GM19468 (cell line): ENCODE measurements around the gene TENM4.

ENCODE experiments used
- ATAC-seq: cut with Tn5 transposase; IDR thresholded peaks from one replicate; pipeline ENCODE4 v1.9.1; 2021; ENCODE audit warnings: mild to moderate bottlenecking, moderate library complexity, moderate number of reproducible peaks; ENCODE audit not compliant: unreplicated experiment; ENCODE audit errors: extremely low read depth

TENM4 gene

DNA sequence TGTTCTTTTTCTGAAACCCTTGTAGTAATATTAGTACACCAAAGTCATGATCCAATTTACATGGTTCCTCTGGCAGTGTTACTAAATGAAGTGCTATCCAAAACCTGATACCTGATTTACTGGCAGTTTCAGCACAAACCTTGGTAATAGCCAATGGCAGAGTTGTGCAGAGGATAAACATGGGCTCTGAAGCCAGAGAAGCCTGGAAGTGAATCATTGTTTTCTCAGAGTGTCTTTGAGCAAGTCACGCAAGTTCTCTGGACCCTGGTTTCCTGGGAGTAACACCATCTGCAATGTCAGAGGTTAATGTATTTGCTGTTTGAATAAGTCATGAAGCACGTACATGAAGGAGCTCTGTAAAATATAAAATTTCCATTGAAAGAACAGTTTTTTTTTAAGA lies 643.9 kb downstream of the TENM4 start:
- no peak for ATAC-seq

DNA sequence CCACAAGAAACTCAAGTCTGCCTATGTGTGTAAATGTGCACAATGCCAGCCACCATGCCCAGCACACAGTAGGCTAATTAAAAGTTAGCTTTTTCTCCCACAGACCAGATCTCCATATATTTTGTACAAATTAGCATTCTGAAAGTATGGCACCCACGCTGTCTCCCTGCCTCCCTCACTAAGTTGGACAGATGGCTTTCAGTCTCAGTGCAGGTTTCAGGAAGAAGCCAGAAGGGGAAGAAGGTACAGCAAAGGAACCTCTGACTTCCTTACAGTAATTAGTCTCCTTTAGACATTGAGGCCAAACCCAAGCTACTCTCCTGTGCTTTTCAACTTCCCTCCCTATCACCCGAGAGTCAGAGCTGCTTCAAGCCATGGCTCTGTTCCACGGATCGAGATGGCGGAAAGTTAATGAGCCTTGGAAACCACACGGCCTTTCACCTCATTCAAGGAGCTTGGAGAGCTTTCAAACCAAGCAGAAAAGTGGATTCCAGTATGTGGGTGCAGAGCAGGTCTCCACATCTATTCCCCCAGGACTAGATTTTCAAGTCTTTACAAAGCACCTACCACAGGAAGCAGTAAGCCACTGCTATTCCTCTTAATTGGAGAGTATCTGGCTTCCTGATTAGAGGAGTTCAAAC lies 645.1 kb downstream of the TENM4 start:
- no peak for ATAC-seq

DNA sequence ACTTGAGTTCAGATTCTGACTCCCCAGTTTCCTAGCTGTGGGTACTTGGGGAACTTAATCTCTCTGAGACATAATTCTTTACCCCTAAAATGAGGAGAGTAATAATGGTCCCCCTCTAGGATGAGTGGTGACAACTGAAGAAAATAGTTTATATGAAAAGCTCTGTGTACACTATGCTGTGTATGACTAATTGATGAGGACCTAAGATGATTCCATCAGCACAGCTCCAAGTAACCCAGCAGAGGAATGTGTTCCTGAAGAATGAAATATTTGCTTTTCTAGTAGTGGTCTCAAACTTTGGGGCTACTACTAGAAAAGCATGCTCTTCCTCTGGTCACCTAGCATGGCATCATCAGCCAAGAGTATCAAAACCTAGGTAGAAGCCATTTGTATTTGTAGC lies 648.9 kb downstream of the TENM4 start:
- ATAC-seq: no peak

DNA sequence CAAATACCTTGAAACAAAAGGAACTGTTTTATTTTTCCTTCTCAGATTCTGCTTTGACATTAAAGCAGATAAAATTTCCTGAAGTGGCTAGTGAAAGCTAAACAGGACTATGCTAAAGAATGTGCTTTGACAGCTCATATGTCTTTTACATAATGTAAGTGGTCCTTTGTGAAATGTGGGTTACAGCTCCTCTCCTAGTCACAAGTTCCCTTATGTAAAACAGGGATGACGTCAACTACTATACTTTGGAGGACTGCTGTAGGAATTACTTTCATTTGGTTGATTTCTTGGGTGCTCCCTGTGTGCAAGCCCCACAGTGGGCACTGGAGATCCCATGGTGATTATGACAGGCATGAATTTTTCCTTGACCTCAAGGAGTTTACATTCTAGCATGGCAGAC lies 649.6 kb downstream of the TENM4 start:
- ATAC-seq: no peak

GRCh38 chr11:78790784-78791183 lies 650.0 kb downstream of the TENM4 start:
- no peak for ATAC-seq

DNA sequence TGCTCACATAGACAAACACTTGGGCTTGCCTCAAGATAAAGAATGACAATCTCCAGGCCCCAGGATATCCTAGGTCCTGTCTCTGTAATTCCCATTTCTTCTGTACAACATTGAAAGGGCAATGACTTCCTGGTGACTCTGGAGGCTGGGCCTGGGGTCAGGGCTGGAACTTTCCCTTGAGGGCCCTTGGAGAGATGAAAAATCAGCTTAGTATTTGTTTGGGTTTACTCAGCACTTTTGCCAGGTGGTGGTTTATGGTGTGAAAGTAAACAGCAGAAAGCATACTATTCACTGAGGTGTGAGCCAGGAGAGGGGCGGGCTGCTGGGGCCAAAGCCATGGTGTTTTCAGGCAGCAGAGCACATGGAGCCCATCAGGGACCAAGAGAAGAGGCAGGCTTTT lies 651.5 kb downstream of the TENM4 start:
- ATAC-seq: no peak

DNA sequence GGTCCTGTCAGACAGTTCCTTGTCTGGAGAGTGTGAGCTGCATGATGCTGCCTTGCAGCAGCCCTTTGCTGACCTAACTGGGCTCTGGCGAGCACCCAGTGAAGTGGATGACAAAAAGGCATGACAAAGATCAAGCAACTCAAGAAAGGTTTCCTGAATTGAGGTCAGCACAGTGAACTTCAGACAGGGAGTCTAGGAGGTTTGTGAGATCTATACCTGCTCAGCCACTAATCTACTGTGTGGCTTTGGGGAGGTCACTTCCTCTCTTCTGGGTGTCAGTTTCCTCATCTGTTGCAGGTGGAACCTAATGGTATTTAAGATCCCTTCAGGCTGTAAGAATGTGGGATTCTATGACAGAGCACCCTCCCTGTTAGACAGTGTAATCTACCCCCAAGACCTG lies 652.3 kb downstream of the TENM4 start:
- no peak for ATAC-seq

GRCh38 chr11:78787696-78788095 lies 653.1 kb downstream of the TENM4 start:
- no peak for ATAC-seq

- ATAC-seq: no peak
Observed at GRCh38 chr11:78786746-78787145, 654.1 kb downstream of the TENM4 start.

- no peak for ATAC-seq
Observed at GRCh38 chr11:78786086-78786485, 654.7 kb downstream of the TENM4 start.

- ATAC-seq: no peak
Observed at GRCh38 chr11:78784321-78785061, 656.3 kb downstream of the TENM4 start.

- ATAC-seq: no peak
Observed at GRCh38 chr11:78783846-78784245, 657.0 kb downstream of the TENM4 start.

- ATAC-seq: no peak
Observed at GRCh38 chr11:78783301-78783700, 657.5 kb downstream of the TENM4 start.

GRCh38 chr11:78782725-78783124 lies 658.1 kb downstream of the TENM4 start:
- no peak for ATAC-seq

GRCh38 chr11:78780889-78781288 lies 659.9 kb downstream of the TENM4 start:
- no peak for ATAC-seq

- no peak for ATAC-seq
Observed at GRCh38 chr11:78773492-78773891, 667.3 kb downstream of the TENM4 start.

DNA sequence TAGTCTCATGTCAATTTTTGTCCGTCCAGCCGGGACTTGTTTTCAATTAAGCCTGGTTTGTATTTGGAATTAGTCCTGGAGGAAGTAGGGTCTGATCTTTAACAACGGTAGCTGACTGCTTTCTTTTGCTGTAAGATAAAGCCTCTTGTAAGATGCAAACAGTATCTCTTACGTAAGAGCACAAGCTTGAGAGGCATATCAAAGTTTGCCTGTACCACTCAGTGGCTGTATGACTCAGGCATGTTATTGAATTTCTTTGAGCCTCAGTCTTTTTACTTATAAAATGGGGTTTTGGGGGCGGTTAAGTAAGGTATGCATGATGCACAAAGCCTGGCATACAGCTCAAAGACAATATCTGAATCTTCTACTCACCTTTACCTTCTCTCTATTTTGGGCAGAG lies 667.8 kb downstream of the TENM4 start:
- no peak for ATAC-seq

- no peak for ATAC-seq
Observed at GRCh38 chr11:78772186-78772585, 668.6 kb downstream of the TENM4 start.

DNA sequence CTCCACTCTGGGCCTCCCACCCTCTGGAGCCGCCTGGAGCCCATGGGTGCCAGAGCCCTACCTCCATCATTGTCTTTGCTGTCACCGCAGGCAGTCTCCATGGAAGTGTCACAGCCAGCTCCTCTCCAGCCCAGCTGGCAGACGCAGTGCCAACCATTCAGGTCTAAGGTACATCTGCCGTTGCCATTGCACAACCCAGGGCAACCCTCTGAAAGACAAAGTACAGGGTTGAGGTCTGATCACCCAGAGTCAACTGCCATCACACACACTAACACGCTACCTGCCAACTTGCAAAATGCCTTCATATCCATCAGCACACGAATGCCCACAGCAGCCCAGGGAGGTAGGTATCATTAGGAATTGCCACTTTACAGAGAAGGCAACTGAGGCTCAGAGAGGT lies 669.9 kb downstream of the TENM4 start:
- no peak for ATAC-seq

GRCh38 chr11:78768971-78769370 lies 671.9 kb downstream of the TENM4 start:
- no peak for ATAC-seq

GRCh38 chr11:78768345-78768744 lies 672.5 kb downstream of the TENM4 start:
- no peak for ATAC-seq
